HCT116 (cell line): ENCODE measurements around the gene PRKN. TPM values are rescaled to one million over a fixed set of nuclear protein-coding genes. Genes with fewer than 3 reads are reported as not detected.

Source experiments
- ATAC-seq: fragments of 200-7000 bp; cut with Tn5 transposase; 2 replicates; pipeline ENCODE4 v1.9.1; 2020; ENCODE audit warnings: mild to moderate bottlenecking, moderate library complexity
- BruUV-seq: library from RNA; stranded (reverse); fragments of 400-500 nt; replicated peaks from 2 replicates; lab custom pipeline; 2021; lab: Mats Ljungman, UMichigan
- CTCF ChIA-PET: fragments of 300-600 bp; sonication (Branson Sonifier 250); formaldehyde crosslinking; loops from one replicate; lab custom pipeline; 2021; ENCODE audit warnings: antibody characterized with exemption; lab: Charles Lee
- POLR2A ChIA-PET: fragments of 300-600, 350-600 bp; sonication (Branson Sonifier 250); formaldehyde crosslinking; loops from one replicate; lab custom pipeline; 2021; ENCODE audit warnings: antibody characterized with exemption; lab: Charles Lee
- RAD21 ChIA-PET, 2 experiments: fragments of 300-600 bp; sonication (Branson Sonifier 250); formaldehyde crosslinking; loops; one replicate each; lab custom pipeline; 2023; ENCODE audit warnings: low total read pairs in 2 of 2; ENCODE audit not compliant: uncharacterized antibody in 2 of 2, unreplicated experiment in 2 of 2, low non-redundant PET in 1 of 2; lab: Charles Lee
- DNase-seq: peaks from one replicate; pipeline ENCODE4 v3.0.0-alpha.2; 2010; ENCODE audit warnings: low read depth, low spot score
- H2AFZ ChIP-seq: fragments of 200-600 bp; shearing (Covaris generic), sonication (generic); 2 replicates; pipeline ENCODE4 v1.6.1; 2017; ENCODE audit warnings: low read depth, mixed run types, mixed read lengths, antibody characterized with exemption, low read length; ENCODE audit not compliant: poor library complexity, severe bottlenecking
- H3K27ac ChIP-seq: 2 replicates; pipeline ENCODE4 v1.5.1; 2012; ENCODE audit warnings: low read depth, low read length
- H3K27me3 ChIP-seq: fragments of 200-600 bp; sonication (generic); 2 replicates; pipeline ENCODE4 v1.6.1; 2016; ENCODE audit warnings: mixed run types, low read length, mixed read lengths; ENCODE audit not compliant: insufficient read depth
- H3K36me3 ChIP-seq, 2 experiments: fragments of 200-500 bp in 1 of 2; fragments of 200-600 bp in 1 of 2; sonication (Bioruptor generic) in 1 of 2; sonication (generic) in 1 of 2; 2 replicates each; pipeline versions ENCODE4 v1.5.1 to v1.6.1; 2014 to 2016; ENCODE audit warnings: low read length in 2 of 2, inconsistent platforms in 1 of 2, mixed read lengths in 1 of 2, mixed run types in 1 of 2; ENCODE audit not compliant: insufficient read depth in 2 of 2, control insufficient read depth in 1 of 2
- H3K4me1 ChIP-seq, 2 experiments: fragments of 200-600 bp in 1 of 2; sonication (generic) in 1 of 2; 2 replicates each; pipeline versions ENCODE4 v1.5.1 to v1.6.1; 2012 to 2017; ENCODE audit warnings: low read length in 2 of 2, inconsistent platforms in 1 of 2, mild to moderate bottlenecking in 1 of 2, mixed read lengths in 1 of 2, mixed run types in 1 of 2, moderate library complexity in 1 of 2; ENCODE audit not compliant: insufficient read depth in 2 of 2, control insufficient read depth in 1 of 2
- H3K4me2 ChIP-seq: fragments of 200-600 bp; sonication (generic); 2 replicates; pipeline ENCODE4 v1.6.1; 2017; ENCODE audit warnings: mixed run types, low read length, mixed read lengths
- H3K4me3 ChIP-seq, 2 experiments: fragments of 200-600 bp in 1 of 2; sonication (generic) in 1 of 2; replicated peaks in 1 of 2; 2 replicates each; pipeline ENCODE4 v1.5.1; 2011 to 2016; ENCODE audit warnings: low read length in 2 of 2, control low read depth in 1 of 2, low read depth in 1 of 2, mild to moderate bottlenecking in 1 of 2, mixed read lengths in 1 of 2, mixed run types in 1 of 2
- H3K79me2 ChIP-seq: fragments of 200-600 bp; sonication (generic); 2 replicates; pipeline ENCODE4 v1.6.1; 2017; ENCODE audit warnings: mild to moderate bottlenecking, mixed run types, low read length, moderate library complexity, mixed read lengths; ENCODE audit not compliant: insufficient read depth
- H3K9ac ChIP-seq: fragments of 200-600 bp; sonication (generic); 2 replicates; pipeline ENCODE4 v1.6.1; 2016; ENCODE audit warnings: low read length, mixed read lengths
- H3K9me2 ChIP-seq: fragments of 200-600 bp; sonication (generic), shearing (Covaris generic); 2 replicates; pipeline ENCODE4 v1.6.1; 2017; ENCODE audit warnings: mixed run types, mild to moderate bottlenecking, moderate library complexity; ENCODE audit not compliant: insufficient read depth
- H3K9me3 ChIP-seq, 2 experiments: fragments of 200-500 bp in 1 of 2; fragments of 200-600 bp in 1 of 2; sonication (Bioruptor generic) in 1 of 2; sonication (generic) in 1 of 2; 2 replicates each; pipeline ENCODE4 v1.6.1; 2014 to 2017; ENCODE audit warnings: low read length in 2 of 2, mixed read lengths in 2 of 2, inconsistent platforms in 1 of 2, low read depth in 1 of 2, mild to moderate bottlenecking in 1 of 2, mixed run types in 1 of 2, moderate library complexity in 1 of 2; ENCODE audit not compliant: control insufficient read depth in 1 of 2, insufficient read depth in 1 of 2
- H4K20me1 ChIP-seq: fragments of 200-600 bp; sonication (generic), shearing (Covaris generic); 2 replicates; pipeline ENCODE4 v1.6.1; 2017; ENCODE audit warnings: mixed run types, mild to moderate bottlenecking, moderate library complexity; ENCODE audit not compliant: insufficient read depth
- CEBPB ChIP-seq: IDR thresholded peaks from 2 replicates; pipeline ENCODE4 v1.6.1; 2012; ENCODE audit warnings: low read depth
- CTCF ChIP-seq, 3 experiments: fragments of 200-600 bp in 1 of 3; sonication (generic) in 1 of 3; IDR thresholded peaks in 2 of 3; conservative IDR thresholded peaks in 1 of 3; 2 replicates each; pipeline ENCODE4 v1.5.1; 2012 to 2017; ENCODE audit warnings: low read depth in 2 of 3, low read length in 2 of 3, antibody characterized with exemption in 1 of 3, borderline replicate concordance in 1 of 3, control low read depth in 1 of 3, mild to moderate bottlenecking in 1 of 3, mixed read lengths in 1 of 3, mixed run types in 1 of 3, moderate library complexity in 1 of 3; ENCODE audit not compliant: insufficient read depth in 1 of 3
- ELF1 ChIP-seq: IDR thresholded peaks from 2 replicates; pipeline ENCODE4 v1.6.1; 2012; ENCODE audit warnings: low read depth, borderline replicate concordance
- EZH2phosphoT487 ChIP-seq: fragments of 200-600 bp; IDR thresholded peaks from 2 replicates; pipeline ENCODE4 v1.6.1; 2018; ENCODE audit warnings: antibody characterized with exemption, borderline replicate concordance
- JUND ChIP-seq: IDR thresholded peaks from 2 replicates; pipeline ENCODE4 v1.6.1; 2012
- RAD21 ChIP-seq: IDR thresholded peaks from 2 replicates; pipeline ENCODE4 v1.6.1; 2012; ENCODE audit warnings: low read depth, mild to moderate bottlenecking
- REST ChIP-seq: IDR thresholded peaks from 2 replicates; pipeline ENCODE4 v1.6.1; 2012; ENCODE audit warnings: low read depth
- SIN3A ChIP-seq: IDR thresholded peaks from 2 replicates; pipeline ENCODE4 v1.6.1; 2012; ENCODE audit warnings: low read depth
- SP1 ChIP-seq: IDR thresholded peaks from 2 replicates; pipeline ENCODE4 v1.6.1; 2012; ENCODE audit warnings: low read depth
- ZFX ChIP-seq: fragments of 450-650 bp; IDR thresholded peaks from 2 replicates; pipeline ENCODE4 v1.6.1; 2017
- intact Hi-C: fragments of 100-400 bp; cut with micrococcal nuclease; formaldehyde crosslinking; loops from 2 replicates; pipeline ENCODE4 v1.10.0; 2022
- total RNA-seq: library from RNA; stranded (reverse); gene quantifications from one replicate; pipeline ENCODE4 v1.2.1, GENCODE V29; 2021; ENCODE audit not compliant: unreplicated experiment
- TF ChIP-seq, protein P1 (sequence below): IDR thresholded peaks from 2 replicates; pipeline ENCODE4 v1.6.1; 2012
- TF ChIP-seq, protein P2 (sequence below): IDR thresholded peaks from 2 replicates; pipeline ENCODE4 v1.6.1; 2012
- TF ChIP-seq, protein P3 (sequence below): IDR thresholded peaks from 2 replicates; pipeline ENCODE4 v1.6.1; 2011; ENCODE audit warnings: mild to moderate bottlenecking, low read length, moderate library complexity; ENCODE audit not compliant: insufficient replicate concordance; ENCODE audit errors: extremely low read depth

The PRKN gene
- total RNA-seq, 1 experiment from 2014 or later = 2.6 TPM

GRCh38 chr6:161696801-161697200, 1030.8 kb downstream of the PRKN start:
- ATAC-seq = no peak
- no peaks in the 10 kb centered on the region for H3K27me3 ChIP-seq
- no peaks in the 10 kb centered on the region for H3K79me2 ChIP-seq
- H3K4me1 ChIP-seq = no peaks in the 10 kb centered on the region
- H3K36me3 ChIP-seq = no peaks in the 10 kb centered on the region
- no peak overlapping the region for H3K27ac ChIP-seq
- ChIA-PET POLR2A (no interaction called here), CTCF (no interaction called here), RAD21 (no interaction called here)
- no TSS peak for BruUV-seq
- DNase-seq = no peak
- no peak overlapping the region for H3K4me2 ChIP-seq
- intact Hi-C loops = no loop called here
- H3K9me2 ChIP-seq = no peaks in the 10 kb centered on the region
- H3K9me3 ChIP-seq = no peaks in the 10 kb centered on the region
- no peak overlapping the region for H2AFZ ChIP-seq
- H3K9ac ChIP-seq = no peak overlapping the region
- TF ChIP-seq ELF1 = no peak
- no peak for TF ChIP-seq JUND
- no peak for TF ChIP-seq RAD21
- no peak for TF ChIP-seq CTCF (IDR thresholded peaks at IDR 0.05 in 2 of 3, conservative IDR thresholded peaks at IDR 0.05 in 1 of 3; ENCODE audit: borderline replicate concordance in 1 of 3, insufficient read depth in 1 of 3, low read depth in 2 of 3, low read length in 2 of 3)
- no peak for TF ChIP-seq ZFX
- TF ChIP-seq SP1 = no peak
- TF ChIP-seq, protein P1, sequence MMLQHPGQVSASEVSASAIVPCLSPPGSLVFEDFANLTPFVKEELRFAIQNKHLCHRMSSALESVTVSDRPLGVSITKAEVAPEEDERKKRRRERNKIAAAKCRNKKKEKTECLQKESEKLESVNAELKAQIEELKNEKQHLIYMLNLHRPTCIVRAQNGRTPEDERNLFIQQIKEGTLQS = no peak
- TF ChIP-seq, protein P2, sequence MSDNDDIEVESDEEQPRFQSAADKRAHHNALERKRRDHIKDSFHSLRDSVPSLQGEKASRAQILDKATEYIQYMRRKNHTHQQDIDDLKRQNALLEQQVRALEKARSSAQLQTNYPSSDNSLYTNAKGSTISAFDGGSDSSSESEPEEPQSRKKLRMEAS = no peak
- TF ChIP-seq SIN3A = no peak
- TF ChIP-seq, protein P3, sequence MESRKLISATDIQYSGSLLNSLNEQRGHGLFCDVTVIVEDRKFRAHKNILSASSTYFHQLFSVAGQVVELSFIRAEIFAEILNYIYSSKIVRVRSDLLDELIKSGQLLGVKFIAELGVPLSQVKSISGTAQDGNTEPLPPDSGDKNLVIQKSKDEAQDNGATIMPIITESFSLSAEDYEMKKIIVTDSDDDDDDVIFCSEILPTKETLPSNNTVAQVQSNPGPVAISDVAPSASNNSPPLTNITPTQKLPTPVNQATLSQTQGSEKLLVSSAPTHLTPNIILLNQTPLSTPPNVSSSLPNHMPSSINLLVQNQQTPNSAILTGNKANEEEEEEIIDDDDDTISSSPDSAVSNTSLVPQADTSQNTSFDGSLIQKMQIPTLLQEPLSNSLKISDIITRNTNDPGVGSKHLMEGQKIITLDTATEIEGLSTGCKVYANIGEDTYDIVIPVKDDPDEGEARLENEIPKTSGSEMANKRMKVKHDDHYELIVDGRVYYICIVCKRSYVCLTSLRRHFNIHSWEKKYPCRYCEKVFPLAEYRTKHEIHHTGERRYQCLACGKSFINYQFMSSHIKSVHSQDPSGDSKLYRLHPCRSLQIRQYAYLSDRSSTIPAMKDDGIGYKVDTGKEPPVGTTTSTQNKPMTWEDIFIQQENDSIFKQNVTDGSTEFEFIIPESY = no peak
- TF ChIP-seq EZH2phosphoT487 = no peak
- TF ChIP-seq REST = no peak
- no peak for TF ChIP-seq CEBPB
- no peaks in the 10 kb centered on the region for H4K20me1 ChIP-seq
- no peak overlapping the region for H3K4me3 ChIP-seq
